DMS 273 (cell line): ENCODE results near the gene UGT1A9.

Source experiments
- DNase-seq: peaks from one replicate; lab custom pipeline; 2025; ENCODE audit not compliant: unreplicated experiment; lab: John Stamatoyannopoulos, UW

Gene UGT1A9

DNA sequence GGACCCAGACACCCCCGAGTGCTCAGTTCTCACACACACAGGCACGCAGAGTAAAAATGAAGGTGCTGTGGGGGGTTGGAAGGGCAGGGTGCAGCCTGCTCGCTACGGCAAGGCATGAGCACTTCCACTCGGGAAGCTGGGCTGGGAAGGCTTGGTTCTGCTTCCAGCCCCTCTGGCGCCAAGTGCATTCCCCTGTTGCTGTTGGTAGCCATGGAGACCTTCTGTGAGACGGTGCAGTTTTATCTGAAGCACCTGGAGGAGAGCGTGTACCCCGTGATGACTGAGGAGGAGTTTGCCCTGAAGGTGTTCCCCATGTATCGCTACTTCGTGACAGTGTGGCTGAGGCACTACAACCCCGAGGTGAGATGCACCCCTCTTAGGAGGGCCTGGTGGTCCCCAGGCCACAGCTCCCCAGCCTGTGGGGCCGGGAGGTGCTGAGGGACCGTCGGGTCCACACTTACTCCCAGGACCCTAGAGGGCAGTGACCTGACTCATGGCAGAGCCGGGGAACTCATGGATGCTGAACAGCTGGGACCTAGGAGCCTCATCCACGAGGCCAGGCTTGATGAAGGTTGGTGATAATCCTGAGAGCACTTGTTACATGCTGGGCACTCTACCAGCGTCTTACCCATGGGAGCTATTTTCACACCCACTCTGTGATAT, 121.9 kb downstream of the UGT1A9 start:
- no peak for DNase-seq

DNA sequence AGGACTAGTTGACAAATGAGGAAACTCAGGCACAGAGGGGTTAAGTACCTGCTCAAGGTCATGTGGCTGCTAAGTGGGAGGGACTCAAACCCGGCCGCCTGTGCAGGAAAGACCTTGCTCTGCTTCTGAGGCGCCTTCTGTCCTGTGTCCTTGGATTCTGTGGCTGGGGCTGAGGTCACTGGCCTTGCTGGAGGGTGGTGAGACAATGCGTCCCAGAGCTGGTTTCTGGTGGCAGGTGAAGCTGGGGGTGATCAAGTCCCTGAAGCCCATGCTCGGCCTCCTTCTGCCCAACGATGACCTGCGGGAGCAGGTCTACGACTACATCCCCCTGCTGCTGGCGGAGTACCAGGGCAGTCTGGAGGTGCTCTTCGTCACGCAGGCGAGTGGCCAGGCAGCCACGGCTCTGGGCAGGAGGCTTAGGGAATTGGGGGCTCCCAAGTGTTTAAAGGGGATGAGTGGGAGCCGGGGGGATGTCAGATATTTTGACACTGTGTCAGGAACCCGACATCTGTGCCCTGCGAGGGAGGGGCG, 122.5 kb downstream of the UGT1A9 start:
- DNase-seq, result no peak

- DNase-seq, result no peak
These were observed 124.1 kb downstream of the UGT1A9 start for GRCh38 chr2:233795735-233796171.

- DNase-seq, result no peak
These were observed 124.6 kb downstream of the UGT1A9 start for GRCh38 chr2:233796254-233796653.

GRCh38 chr2:233798335-233799086, 126.8 kb downstream of the UGT1A9 start:
- no peak for DNase-seq

DNA sequence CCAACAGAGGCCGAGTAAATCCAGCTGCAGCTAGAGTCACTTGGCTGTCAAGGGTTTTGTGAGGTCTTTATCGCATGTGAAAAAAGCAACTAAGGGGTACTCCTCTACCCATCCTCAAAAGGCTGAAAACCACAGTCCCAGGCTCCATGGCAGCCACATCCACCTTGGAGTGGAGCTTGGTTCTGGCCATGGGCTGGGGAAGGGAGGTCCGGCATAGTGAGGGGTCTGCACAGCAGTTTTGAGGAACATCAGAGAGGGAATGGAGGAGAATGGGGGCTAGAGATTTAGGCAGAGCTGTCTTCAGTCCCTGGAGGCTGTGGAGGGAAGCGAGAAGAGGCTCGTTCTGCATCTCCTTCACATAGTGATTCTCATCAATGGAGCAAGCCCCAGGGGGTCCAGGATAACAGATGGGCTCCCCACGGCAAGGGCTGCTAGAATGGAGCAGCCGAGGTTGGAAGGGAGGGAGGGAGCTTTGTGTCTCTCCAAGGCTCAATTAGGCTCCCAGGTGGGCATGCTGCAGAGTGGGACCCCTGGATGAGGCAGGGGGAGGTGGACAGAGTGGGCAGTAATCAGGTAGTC, 127.5 kb downstream of the UGT1A9 start:
- DNase-seq, result peak; percentile 58

GRCh38 chr2:233799716-233800115, 128.0 kb downstream of the UGT1A9 start:
- DNase-seq, result no peak

- no peak for DNase-seq
These were observed 128.5 kb downstream of the UGT1A9 start for GRCh38 chr2:233800208-233800607.

- DNase-seq, result no peak
These were observed 129.8 kb downstream of the UGT1A9 start for GRCh38 chr2:233801357-233802131.

GRCh38 chr2:233802132-233802815, 130.6 kb downstream of the UGT1A9 start:
- DNase-seq, result no peak

DNA sequence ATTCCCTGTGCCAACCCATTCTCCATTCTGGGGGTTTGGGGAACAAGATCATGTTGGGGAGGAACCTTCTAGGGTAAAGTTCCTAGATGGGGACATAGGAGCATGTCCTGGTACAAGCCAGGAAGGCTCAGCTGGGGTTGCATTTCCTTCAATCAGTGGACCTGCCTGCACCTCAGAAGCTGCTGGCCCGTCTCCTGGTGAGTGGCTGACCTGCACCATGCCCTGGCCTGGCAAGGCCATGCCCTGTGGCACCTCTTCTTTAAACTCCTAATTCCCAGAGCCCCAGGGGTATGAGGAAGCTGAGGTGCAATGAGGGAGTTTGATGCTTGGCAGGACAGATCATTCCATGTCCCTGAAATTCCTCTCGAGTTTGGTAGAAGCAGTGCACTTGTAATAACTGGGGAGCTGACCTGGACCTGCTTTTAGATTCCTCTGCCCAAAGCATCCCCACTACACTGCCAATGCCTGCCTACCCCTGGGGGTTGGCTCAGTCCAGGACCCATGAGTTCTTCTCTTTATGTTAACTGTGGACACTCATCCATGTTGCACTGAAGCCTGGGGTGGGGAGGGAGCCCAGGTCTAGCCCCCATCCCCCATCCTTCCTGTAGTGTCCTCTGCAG, 131.7 kb downstream of the UGT1A9 start:
- DNase-seq, result no peak

- DNase-seq, result no peak
These were observed 132.3 kb downstream of the UGT1A9 start for GRCh38 chr2:233803994-233804393.

DNA sequence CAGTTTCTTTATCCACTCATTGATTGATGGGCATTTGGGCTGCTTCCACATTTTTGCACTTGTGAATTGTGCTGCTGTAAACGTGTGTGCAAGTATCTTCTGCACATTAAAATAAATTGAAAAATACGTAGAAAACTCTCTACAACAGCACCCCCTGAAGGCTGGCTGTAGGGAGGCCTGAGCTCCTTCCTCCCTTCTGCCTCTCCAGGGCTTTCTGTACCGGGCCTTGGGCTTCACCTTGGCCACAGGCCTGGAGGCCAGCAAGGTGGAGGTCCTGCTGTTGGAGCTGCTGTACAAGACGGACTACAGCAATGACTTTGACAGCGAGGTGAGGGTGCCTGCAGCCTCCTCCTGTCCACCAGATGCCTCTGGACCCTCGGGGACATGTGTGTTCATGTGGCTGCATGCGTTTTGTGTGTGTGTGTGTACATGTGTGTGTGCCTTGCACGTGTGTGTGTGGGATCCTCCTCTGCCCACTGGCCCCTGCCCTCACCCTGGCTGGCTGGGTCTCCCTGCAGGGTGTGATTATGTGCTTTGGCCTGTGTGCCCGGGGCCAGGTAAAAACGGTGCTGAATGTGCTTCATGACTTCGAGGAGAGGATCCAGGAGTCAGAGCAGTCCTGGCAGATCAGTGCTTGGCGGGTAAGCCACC, 135.6 kb downstream of the UGT1A9 start:
- DNase-seq, result no peak

- no peak for DNase-seq
These were observed 136.6 kb downstream of the UGT1A9 start for GRCh38 chr2:233807966-233808935.

- DNase-seq, result no peak
These were observed 138.7 kb downstream of the UGT1A9 start for GRCh38 chr2:233810385-233810784.

DNA sequence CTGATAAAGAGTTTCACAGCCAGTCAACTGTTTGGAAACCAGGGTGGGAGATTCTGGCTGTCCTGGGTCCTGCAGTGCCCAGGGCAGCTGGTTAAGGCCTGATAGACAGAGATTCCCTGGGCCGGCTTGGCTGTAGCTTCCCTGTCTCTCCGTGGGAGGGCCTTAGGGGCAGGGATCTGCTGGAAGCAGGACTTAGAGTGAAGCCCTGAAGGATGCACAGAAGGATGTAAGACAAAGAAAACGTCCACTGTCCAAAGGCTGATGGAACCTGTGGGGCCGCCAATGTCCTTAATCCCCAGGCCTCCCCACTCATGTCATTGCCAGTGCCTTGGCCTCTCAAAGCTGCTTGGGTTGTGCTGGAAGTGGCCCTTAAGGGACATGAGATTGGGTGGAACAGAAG, 139.4 kb downstream of the UGT1A9 start:
- no peak for DNase-seq

GRCh38 chr2:233811732-233812131, 140.0 kb downstream of the UGT1A9 start:
- DNase-seq, result no peak

- no peak for DNase-seq
These were observed 141.7 kb downstream of the UGT1A9 start for GRCh38 chr2:233813236-233814055.
